ENCODE data around the gene PRTG.

The PRTG gene

GRCh38 chr15:55562601-55563000, 180.4 kb downstream of the PRTG start:
- no peak for DNase-seq (ENCODE audit: low spot score)
